ENCODE measurements around the gene CST7.
"Not testable (repeated sequence)": the region's sequence is repeated elsewhere in the genome, so short reads cannot be mapped to it uniquely, and the experiment has no call there.

The CST7 gene, protein sequence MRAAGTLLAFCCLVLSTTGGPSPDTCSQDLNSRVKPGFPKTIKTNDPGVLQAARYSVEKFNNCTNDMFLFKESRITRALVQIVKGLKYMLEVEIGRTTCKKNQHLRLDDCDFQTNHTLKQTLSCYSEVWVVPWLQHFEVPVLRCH

DNA sequence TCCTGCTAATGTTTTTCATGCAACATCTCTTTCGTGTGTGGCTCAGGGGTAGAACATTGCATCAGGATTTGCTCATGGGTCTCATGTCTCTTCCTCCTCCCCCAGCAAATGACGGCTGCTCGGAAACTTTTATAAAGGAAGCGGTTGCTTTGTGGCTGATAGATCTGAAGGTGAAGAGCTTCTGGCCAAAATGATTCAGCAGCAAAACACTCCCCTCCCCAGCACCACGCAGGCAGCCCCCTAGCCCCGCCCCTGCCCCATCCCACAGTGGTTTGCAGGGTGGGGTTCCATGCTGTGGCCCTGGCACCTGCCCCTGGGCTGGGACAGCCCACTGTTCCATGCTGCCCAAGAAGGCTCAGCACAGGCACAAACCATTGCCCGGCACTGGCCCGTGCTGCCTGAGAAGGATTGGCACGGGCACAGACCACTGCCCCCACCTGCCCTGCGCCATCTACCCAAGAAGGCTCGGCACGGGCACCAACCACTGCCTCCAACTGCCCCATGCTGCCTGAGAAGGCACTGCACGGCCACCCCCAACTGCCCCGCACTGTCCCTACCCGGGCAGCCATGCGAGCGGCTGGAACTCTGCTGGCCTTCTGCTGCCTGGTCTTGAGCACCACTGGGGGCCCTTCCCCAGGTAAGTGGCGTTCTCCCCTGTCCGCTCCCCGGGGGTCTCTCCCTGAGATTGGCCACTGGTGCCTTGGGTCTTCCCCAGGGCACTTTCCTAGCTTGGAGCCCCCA lies at the start of gene CST7:
TSS of gene CST7 (plus strand) at position 331 of the 741 bp plus-strand sequence. CDS start at position 568, 237 bp downstream.
- no peak for FAIRE-seq

GRCh38 chr20:24906806-24907205 lies 42.3 kb upstream of the CST7 start:
- no peak for FAIRE-seq

DNA sequence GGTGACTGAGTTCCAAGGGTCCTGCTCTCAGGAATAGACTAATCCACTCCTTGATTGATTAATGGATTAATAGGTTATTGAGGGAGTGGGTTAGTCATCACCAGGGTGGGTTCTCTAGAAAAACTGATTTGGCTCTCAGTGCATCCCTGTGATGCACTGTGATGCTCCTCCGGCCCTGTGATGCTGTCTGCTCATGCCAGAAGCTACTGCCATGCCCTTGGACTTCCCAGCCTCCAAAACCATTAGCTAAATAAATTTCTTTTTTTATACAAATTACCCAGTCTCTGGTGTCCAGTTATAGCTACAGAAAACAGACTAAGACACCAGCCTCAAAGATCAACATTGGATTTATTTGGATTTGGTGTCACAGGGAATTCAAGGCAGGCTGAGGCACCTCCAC lies 40.4 kb upstream of the CST7 start:
- FAIRE-seq = no peak

GRCh38 chr20:24909086-24909780 lies 39.8 kb upstream of the CST7 start:
- FAIRE-seq = no peak

DNA sequence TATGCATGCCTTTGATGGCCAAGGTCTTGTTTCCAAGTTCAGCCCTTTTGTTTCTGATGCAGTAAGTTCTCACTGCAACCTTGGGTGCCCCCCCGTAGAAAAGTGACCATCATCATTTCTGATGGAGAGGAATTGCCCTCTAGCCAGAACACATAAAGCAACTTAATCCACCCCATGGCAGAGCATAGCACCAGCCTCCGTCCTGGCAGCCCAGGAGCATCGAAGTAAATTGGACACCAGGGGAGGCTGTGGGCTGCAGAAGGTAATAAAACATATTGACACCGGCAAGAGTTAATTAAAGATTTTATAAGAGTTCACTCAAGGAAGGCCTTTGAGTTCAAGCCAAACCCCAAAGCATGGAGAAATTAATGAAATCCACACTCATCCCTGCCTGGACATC lies 39.2 kb upstream of the CST7 start:
- no peak for FAIRE-seq

DNA sequence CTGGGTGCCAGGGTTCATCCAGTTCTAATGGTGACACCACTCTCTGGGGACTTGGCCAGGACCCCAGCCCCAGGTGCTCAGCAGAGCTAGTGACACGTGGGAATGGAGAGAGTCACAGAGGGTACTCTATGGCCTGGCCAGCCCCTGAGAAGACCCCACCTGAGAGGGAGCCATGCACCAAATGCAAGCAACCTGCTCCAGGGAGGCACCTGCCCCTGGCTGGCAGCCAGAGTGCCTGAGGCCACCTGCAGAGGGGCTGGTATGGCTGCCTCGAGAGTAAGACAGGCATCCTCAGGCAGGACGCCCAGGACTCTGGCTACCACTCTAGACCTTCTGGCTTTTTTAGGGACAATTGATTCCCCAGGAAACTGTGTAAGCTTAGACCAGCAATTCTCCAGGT lies 38.6 kb upstream of the CST7 start:
- FAIRE-seq = no peak

DNA sequence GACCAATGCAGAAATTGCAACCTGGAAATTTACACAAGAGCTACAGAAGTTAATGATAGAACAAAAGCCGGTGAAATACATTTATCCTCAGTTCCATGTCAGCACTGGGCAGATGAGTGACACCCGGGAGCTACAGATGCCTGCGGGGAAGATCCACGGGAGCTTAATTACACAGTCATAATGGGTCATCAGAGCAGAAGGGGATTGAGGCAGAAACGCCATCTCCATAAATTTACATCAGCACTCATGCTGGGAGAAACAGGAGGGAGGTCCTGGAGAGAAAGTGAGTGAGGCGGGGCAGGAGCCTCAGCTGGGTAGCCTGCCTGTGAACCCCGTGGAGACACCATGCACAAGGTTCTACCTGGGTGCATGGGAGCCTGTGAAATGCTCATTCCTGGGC lies 37.6 kb upstream of the CST7 start:
- FAIRE-seq = no peak

GRCh38 chr20:24912397-24913075 lies 36.5 kb upstream of the CST7 start:
- no peak for FAIRE-seq

DNA sequence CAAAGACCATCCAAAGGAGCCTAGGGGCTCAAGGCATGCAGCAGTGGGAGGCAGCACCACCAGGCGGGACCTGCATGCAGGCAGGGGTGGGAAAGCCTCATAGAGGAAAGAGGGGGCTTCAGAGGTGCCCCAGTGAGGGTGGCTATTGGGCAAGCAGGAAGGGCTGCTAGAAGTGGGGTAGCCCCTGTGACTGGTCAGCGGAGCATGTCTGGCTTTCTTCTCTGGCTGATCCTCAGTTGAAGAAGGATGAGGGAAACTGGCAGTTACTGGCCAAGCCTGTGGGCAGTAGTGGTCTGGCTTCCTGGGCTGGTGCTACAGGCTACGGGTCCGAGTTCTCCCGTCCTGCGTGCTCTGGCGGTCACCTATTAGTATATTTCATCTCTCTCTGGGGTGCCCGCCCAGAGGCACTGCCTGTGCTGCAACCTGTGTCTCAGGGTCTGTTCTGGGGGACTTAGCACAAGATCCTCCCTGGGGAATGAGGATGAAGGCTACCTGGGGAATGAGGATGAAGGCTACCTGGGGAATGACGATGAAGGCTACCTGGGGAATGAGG lies 35.9 kb upstream of the CST7 start:
- no peak for FAIRE-seq

DNA sequence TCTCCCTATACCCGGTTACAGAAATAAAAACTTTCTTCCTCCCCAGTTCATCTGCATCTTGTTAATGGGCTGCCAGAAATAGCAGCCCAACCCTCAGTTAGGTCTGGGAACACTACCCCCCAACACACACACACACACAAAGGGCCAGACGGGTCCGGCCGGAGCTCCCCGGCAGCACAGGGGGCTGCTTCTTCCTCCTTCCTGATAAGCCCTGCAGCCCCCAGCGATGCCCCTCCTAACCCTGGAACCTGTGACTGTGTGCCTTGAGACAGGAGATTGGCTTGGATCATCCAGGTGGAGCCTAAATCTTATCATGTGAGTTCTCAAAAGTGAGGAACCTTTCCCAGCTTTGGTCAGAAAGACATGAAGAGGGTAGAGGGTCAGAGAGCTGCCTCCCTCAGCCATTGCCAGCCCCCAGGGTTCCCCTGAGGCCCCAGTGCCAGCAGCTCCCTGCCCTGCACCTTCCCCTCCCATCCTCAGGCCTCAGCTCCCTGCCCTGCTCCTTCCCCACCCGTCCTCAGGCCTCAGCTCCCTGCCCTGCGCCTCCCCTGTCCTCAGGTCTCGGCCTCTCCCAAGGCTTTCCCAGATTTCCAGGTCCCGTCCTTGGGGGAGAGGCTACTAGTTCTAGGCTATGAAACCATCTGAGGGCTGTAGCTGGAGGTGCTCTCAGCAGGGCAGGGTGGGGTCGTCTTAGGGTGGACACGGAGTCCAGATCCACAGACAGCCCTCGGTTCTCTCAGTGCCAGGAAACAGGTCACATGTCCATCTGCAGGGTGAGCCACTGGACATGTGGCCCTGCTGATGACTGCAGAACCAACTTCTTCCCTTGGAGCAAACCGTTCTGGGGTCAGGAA lies 34.5 kb upstream of the CST7 start:
- FAIRE-seq = no peak

DNA sequence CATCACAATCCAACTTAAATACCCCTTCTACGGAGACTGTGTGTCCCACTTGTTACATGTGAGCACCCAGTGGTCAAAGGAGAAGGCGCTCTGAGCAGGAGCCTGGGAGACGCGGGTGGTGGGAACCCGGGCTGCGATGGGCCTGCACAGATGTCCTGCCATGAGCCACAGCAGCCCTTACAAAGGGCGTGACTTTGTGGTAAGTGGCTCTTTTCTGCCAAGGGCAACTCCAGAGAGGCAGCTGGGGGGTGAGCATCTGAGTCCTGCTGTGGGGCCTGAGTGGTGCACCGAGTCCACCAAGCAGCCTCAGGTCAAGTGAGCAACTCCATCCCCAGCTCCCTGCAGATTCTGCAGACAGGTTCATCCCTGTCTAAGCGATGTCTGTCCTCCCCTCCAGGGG lies 33.6 kb upstream of the CST7 start:
- no peak for FAIRE-seq

- FAIRE-seq = no peak
Measured at GRCh38 chr20:24915892-24916291, 33.2 kb upstream of the CST7 start.

DNA sequence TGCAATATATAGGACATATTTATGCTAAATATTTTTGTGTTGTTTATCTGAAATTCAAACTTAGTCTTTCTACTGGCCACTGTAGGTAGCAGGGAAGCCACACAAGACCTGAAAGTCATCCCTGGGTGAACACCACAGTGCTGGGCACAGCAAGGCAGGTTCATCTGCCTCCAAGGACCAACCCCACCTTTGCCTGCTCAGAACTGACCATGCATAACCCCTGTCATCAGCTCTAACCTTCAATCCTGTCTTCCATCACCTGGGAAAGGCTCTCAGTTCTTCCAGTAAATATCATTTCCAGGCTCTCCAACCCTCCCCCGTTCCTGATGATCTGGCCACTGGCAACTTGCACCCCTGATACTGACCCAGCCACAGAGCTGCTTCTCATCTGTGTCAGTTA lies 32.7 kb upstream of the CST7 start:
- no peak for FAIRE-seq

GRCh38 chr20:24917056-24917455 lies 32.0 kb upstream of the CST7 start:
- no peak for FAIRE-seq

GRCh38 chr20:24917797-24918578 lies 31.1 kb upstream of the CST7 start:
- FAIRE-seq = no peak

DNA sequence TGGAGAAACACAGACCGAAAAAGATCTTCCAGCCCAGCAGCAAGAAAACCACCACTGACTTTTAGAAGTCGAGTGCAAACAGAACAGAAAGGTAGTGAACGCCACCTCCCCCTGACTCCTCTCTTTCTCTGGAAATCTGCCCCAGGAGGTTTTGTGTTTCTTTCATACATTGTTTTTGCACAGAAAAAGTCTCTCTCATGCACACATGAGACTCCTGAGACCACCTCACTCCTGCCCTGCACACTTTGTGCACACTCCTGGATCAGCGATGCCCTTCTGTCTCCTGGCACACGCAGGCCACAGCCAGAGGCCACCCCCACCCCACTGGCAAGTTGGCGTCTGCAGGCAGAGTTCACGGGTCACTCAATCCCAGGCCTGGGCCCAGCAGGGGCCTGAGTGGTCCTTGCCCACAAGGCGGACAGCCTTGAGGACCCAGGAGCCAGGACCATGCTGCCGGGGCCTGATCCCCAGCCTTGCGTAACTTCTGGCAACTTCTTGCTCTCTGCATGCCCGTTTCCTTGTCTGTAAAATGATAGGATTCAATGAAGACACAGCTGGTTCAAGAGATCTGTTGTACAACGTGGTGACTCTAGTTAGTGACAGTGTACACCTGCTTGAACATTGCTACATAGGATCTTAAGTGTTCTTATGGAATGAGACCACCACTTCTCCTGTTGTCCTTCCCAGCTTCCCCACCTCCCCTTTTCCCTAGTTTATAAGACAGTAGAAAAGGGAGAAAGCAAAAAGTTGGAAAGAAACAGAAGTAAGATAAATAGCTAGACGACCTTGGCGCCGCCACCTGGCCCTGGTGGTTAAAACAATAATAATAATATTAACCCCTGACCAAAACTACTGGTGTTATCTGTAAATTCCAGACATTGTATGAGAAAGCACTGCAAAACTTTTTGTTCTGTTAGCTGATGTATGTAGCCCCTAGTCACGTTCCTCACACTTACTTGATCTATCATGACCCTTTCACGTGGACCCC lies 30.2 kb upstream of the CST7 start:
- no peak for FAIRE-seq

DNA sequence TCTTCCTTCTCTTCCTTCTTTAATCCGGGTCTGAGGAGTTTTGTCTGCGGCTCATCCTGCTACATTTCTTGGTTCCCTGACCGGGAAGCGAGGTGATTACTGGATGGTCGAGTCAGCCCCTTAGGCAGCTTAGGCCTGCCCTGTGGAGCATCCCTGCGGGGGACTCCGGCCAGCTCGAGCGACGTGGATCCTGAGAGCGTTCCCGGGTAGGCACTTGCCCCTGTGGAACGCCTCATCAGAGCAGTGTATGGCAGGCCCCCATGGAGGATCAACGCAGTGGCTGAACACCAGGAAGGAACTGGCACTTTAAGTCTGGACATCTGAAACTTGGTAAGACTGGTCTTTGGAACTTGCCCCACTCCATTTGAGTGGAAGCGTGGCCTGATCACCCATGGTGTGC lies 29.4 kb upstream of the CST7 start:
- not testable (repeated sequence) for FAIRE-seq

- not testable (repeated sequence) for FAIRE-seq
Measured at GRCh38 chr20:24920706-24921105, 28.4 kb upstream of the CST7 start.

GRCh38 chr20:24929259-24929658 lies 19.8 kb upstream of the CST7 start:
- not testable (repeated sequence) for FAIRE-seq
